ENCODE data around the gene CDH22. TPM values are rescaled to one million over a fixed set of nuclear protein-coding genes. Genes with fewer than 3 reads are reported as not detected.

Gene CDH22
- polyA plus RNA-seq, 1 donor from 2014 or later: 2.1 TPM

DNA sequence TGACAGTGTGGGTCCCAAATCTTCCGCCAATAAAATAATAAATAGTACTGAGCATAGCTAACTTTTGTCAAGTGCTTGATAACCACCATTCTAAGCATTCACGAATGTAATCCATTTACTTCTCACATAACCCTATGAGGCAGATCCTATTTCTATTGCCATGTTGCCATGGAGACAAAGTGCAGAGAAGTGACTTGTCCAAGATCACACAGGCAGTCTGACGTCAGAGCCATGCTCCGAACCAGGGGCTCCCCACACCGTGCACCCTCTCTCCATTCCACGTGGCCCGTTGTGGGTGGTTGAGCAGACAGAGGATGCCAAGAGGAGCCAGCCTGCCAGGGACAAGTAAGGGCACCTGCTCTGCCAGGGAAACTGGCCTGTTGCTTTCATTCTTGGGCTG is 38.9 kb downstream of the CDH22 start:
- no peak for TF ChIP-seq SMC3 (conservative IDR thresholded peaks at IDR 0.05; ENCODE audit: poor library complexity)
- TF ChIP-seq, protein P1, sequence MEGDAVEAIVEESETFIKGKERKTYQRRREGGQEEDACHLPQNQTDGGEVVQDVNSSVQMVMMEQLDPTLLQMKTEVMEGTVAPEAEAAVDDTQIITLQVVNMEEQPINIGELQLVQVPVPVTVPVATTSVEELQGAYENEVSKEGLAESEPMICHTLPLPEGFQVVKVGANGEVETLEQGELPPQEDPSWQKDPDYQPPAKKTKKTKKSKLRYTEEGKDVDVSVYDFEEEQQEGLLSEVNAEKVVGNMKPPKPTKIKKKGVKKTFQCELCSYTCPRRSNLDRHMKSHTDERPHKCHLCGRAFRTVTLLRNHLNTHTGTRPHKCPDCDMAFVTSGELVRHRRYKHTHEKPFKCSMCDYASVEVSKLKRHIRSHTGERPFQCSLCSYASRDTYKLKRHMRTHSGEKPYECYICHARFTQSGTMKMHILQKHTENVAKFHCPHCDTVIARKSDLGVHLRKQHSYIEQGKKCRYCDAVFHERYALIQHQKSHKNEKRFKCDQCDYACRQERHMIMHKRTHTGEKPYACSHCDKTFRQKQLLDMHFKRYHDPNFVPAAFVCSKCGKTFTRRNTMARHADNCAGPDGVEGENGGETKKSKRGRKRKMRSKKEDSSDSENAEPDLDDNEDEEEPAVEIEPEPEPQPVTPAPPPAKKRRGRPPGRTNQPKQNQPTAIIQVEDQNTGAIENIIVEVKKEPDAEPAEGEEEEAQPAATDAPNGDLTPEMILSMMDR (IDR thresholded peaks at IDR 0.05; ENCODE audit: poor library complexity, severe bottlenecking): no peak
- TF ChIP-seq, protein P2, sequence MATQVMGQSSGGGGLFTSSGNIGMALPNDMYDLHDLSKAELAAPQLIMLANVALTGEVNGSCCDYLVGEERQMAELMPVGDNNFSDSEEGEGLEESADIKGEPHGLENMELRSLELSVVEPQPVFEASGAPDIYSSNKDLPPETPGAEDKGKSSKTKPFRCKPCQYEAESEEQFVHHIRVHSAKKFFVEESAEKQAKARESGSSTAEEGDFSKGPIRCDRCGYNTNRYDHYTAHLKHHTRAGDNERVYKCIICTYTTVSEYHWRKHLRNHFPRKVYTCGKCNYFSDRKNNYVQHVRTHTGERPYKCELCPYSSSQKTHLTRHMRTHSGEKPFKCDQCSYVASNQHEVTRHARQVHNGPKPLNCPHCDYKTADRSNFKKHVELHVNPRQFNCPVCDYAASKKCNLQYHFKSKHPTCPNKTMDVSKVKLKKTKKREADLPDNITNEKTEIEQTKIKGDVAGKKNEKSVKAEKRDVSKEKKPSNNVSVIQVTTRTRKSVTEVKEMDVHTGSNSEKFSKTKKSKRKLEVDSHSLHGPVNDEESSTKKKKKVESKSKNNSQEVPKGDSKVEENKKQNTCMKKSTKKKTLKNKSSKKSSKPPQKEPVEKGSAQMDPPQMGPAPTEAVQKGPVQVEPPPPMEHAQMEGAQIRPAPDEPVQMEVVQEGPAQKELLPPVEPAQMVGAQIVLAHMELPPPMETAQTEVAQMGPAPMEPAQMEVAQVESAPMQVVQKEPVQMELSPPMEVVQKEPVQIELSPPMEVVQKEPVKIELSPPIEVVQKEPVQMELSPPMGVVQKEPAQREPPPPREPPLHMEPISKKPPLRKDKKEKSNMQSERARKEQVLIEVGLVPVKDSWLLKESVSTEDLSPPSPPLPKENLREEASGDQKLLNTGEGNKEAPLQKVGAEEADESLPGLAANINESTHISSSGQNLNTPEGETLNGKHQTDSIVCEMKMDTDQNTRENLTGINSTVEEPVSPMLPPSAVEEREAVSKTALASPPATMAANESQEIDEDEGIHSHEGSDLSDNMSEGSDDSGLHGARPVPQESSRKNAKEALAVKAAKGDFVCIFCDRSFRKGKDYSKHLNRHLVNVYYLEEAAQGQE (IDR thresholded peaks at IDR 0.05; ENCODE audit: borderline replicate concordance): no peak
- TF ChIP-seq EP300 (conservative IDR thresholded peaks at IDR 0.05; ENCODE audit: poor library complexity, severe bottlenecking): no peak
- TF ChIP-seq MXI1 (conservative IDR thresholded peaks at IDR 0.05; ENCODE audit: poor library complexity, severe bottlenecking): no peak
- TF ChIP-seq EZH2 (IDR thresholded peaks at IDR 0.05; ENCODE audit: borderline replicate concordance, insufficient read depth, low read length, poor library complexity, severe bottlenecking): no peak
- TF ChIP-seq RAD21 (conservative IDR thresholded peaks at IDR 0.05): no peak
- no peak for TF ChIP-seq POLR2AphosphoS5 (IDR thresholded peaks at IDR 0.05)
- no peak for TF ChIP-seq TAF1 (IDR thresholded peaks at IDR 0.05; ENCODE audit: low read depth)

DNA sequence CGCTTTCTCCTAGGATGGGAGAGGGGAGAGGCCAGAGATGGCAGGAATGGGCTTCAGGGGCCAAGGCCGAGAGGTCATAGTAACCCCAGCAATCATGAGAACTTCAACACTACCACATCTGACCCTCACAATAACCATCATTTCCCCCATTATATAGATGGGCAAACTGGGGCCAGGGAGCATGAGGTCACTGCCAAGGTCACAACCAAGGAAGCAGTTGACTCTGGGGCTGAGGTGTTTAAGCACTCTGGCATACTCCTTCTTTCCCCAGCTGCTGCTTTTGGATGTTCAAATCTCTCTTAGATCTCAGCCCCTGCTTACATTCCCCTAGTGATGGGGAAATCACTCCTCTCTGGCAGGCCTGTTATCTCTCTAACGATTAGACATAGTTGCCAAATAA is 39.6 kb downstream of the CDH22 start:
- H3K4me3 ChIP-seq (ENCODE audit: low read length): peak overlapping the region; percentile 40
- H3K9me2 ChIP-seq (ENCODE audit: insufficient read depth, low read length): no peaks in the 10 kb centered on the region
- no peaks in the 10 kb centered on the region for H3F3A ChIP-seq (ENCODE audit: insufficient read depth, low read length, poor library complexity, severe bottlenecking)
- no peak overlapping the region for H3K4me2 ChIP-seq (ENCODE audit: low read length)
- no peaks in the 10 kb centered on the region for H3K27me3 ChIP-seq (ENCODE audit: insufficient read depth, low read depth, low read length)
- H3K27ac ChIP-seq (ENCODE audit: low read length): peak overlapping the region; percentile 61
- no peaks in the 10 kb centered on the region for H3K79me2 ChIP-seq (replicated peaks; ENCODE audit: insufficient read depth, low read length)
- no peaks in the 10 kb centered on the region for H4K20me1 ChIP-seq (ENCODE audit: insufficient read depth)
- H3K36me3 ChIP-seq (ENCODE audit: insufficient read depth, low read length): no peaks in the 10 kb centered on the region
- TF ChIP-seq SMC3 (conservative IDR thresholded peaks at IDR 0.05; ENCODE audit: poor library complexity) (no peak), EZH2 (IDR thresholded peaks at IDR 0.05; ENCODE audit: borderline replicate concordance, insufficient read depth, low read length, poor library complexity, severe bottlenecking) (no peak), MXI1 (conservative IDR thresholded peaks at IDR 0.05; ENCODE audit: poor library complexity, severe bottlenecking) (no peak), RAD21 (conservative IDR thresholded peaks at IDR 0.05) (no peak), TAF1 (IDR thresholded peaks at IDR 0.05; ENCODE audit: low read depth) (no peak), POLR2AphosphoS5 (IDR thresholded peaks at IDR 0.05) (no peak), EP300 (conservative IDR thresholded peaks at IDR 0.05; ENCODE audit: poor library complexity, severe bottlenecking) (no peak)
- TF ChIP-seq, protein P1 (IDR thresholded peaks at IDR 0.05; ENCODE audit: poor library complexity, severe bottlenecking): no peak
- TF ChIP-seq, protein P2 (IDR thresholded peaks at IDR 0.05; ENCODE audit: borderline replicate concordance): no peak
- H2AFZ ChIP-seq (ENCODE audit: low read depth, low read length): no peak overlapping the region
- H3K9me3 ChIP-seq (ENCODE audit: low read length): no peaks in the 10 kb centered on the region
- peak overlapping the region; percentile 38 for H3K9ac ChIP-seq (ENCODE audit: low read length)

More for the DNA sequence above, 38.9 kb downstream of the CDH22 start:
- H3K4me2 ChIP-seq (ENCODE audit: low read length): no peak overlapping the region
- no peaks in the 10 kb centered on the region for H3F3A ChIP-seq (ENCODE audit: insufficient read depth, low read length, poor library complexity, severe bottlenecking)
- H3K9ac ChIP-seq (ENCODE audit: low read length): no peak overlapping the region
- no peaks in the 10 kb centered on the region for H4K20me1 ChIP-seq (ENCODE audit: insufficient read depth)
- H2AFZ ChIP-seq (ENCODE audit: low read depth, low read length): no peak overlapping the region
- H3K27me3 ChIP-seq (ENCODE audit: insufficient read depth, low read depth, low read length): no peaks in the 10 kb centered on the region
- H3K27ac ChIP-seq (ENCODE audit: low read length): no peak overlapping the region
- no peak overlapping the region for H3K4me3 ChIP-seq (ENCODE audit: low read length)
- no peaks in the 10 kb centered on the region for H3K9me2 ChIP-seq (ENCODE audit: insufficient read depth, low read length)
- no peaks in the 10 kb centered on the region for H3K36me3 ChIP-seq (ENCODE audit: insufficient read depth, low read length)
- H3K9me3 ChIP-seq (ENCODE audit: low read length): no peaks in the 10 kb centered on the region
- no peaks in the 10 kb centered on the region for H3K79me2 ChIP-seq (replicated peaks; ENCODE audit: insufficient read depth, low read length)

Data from neural cell (in vitro differentiated cells).